K562 (cell line): ENCODE measurements around the gene MRPL38. TPM values are rescaled to one million over a fixed set of nuclear protein-coding genes. Genes with fewer than 3 reads are reported as not detected.

Source experiments
- CBX1 ChIP-seq: sonication (generic); IDR thresholded peaks from 2 replicates; pipeline ENCODE4 v1.6.1; 2016; ENCODE audit warnings: antibody characterized with exemption, low read depth, mild to moderate bottlenecking
- ELF2 ChIP-seq: fragments of 250-450 bp; sonication (Bioruptor Pico); IDR thresholded peaks from 2 replicates; pipeline ENCODE4 v1.5.0; 2021; ENCODE audit warnings: mild to moderate bottlenecking
- HDAC2 ChIP-seq: fragments of 450-650 bp; IDR thresholded peaks from 2 replicates; pipeline ENCODE4 v1.6.1; 2016; ENCODE audit warnings: mild to moderate bottlenecking
- HDGF ChIP-seq: fragments of 450-650 bp; IDR thresholded peaks from 2 replicates; pipeline ENCODE4 v1.6.1; 2016
- HNRNPL ChIP-seq: fragments of 200-400 bp; formaldehyde crosslinking; IDR thresholded peaks from 2 replicates; pipeline ENCODE4 v1.6.1; 2017; ENCODE audit warnings: low read depth, mild to moderate bottlenecking, low read length
- HNRNPLL ChIP-seq: fragments of 200-400 bp; formaldehyde crosslinking; IDR thresholded peaks from 2 replicates; pipeline ENCODE4 v1.6.1; 2017; ENCODE audit warnings: low read length, low read depth, mild to moderate bottlenecking; ENCODE audit not compliant: poor library complexity, severe bottlenecking
- HSF4 ChIP-seq: fragments of 250-450 bp; sonication (Bioruptor Pico); IDR thresholded peaks from 2 replicates; pipeline ENCODE4 v2.1.2; 2022; ENCODE audit warnings: mild to moderate bottlenecking, moderate library complexity, borderline replicate concordance
- PCBP1 ChIP-seq: fragments of 200-400 bp; formaldehyde crosslinking; IDR thresholded peaks from 2 replicates; pipeline ENCODE4 v1.6.1; 2018; ENCODE audit warnings: mild to moderate bottlenecking, low read depth, low read length; ENCODE audit not compliant: poor library complexity, severe bottlenecking
- ZNF274 ChIP-seq: IDR thresholded peaks from 2 replicates; pipeline ENCODE4 v1.6.1; 2011; ENCODE audit warnings: low read depth, mild to moderate bottlenecking, low read length, moderate library complexity, borderline replicate concordance
- polyA plus RNA-seq, 8 experiments: library from polyadenylated mRNA; depleted of rRNA in 4 of 8; stranded (reverse) in 5 of 8; unstranded in 3 of 8; fragments of >200 nt; fragmentation: Nextera tagmentation in 2 of 8; fragmentation: Illumina TruSeq in 1 of 8; extraction: Ambion mirVana in 2 of 8; extraction: Trizol in 1 of 8; gene quantifications; 2 replicates each; pipeline versions ENCODE4 v1.2.1 to v1.2.3, GENCODE V29; 2011 to 2014; ENCODE audit warnings: inconsistent platforms in 1 of 8, missing spikeins in 1 of 8
- total RNA-seq, 7 experiments: library from RNA; depleted of rRNA in 6 of 7; stranded (reverse); fragments of >200 nt in 6 of 7; fragmentation: Illumina TruSeq in 2 of 7; extraction: Trizol in 2 of 7; gene quantifications; 2 replicates each; pipeline versions ENCODE4 v1.2.1 to v1.2.3, GENCODE V29; 2011 to 2021; ENCODE audit warnings: low replicate concordance in 1 of 7
- TF ChIP-seq, protein P1 (sequence below): fragments of 450-650 bp; IDR thresholded peaks from 2 replicates; pipeline ENCODE4 v1.6.1; 2017; ENCODE audit warnings: antibody characterized with exemption, mild to moderate bottlenecking
- TF ChIP-seq, protein P2 (sequence below), 2 experiments: fragments of 450-650 bp; conservative IDR thresholded peaks; 2 replicates each; pipeline ENCODE4 v1.6.1; 2017; ENCODE audit warnings: mild to moderate bottlenecking in 2 of 2, moderate library complexity in 2 of 2
- TF ChIP-seq, protein P3 (sequence below), 2 experiments: fragments of 450-650 bp in 1 of 2; IDR thresholded peaks; 2 replicates each; pipeline ENCODE4 v1.6.1; 2011 to 2017; ENCODE audit warnings: low read depth in 2 of 2, antibody characterized with exemption in 1 of 2, borderline replicate concordance in 1 of 2, low read length in 1 of 2, mild to moderate bottlenecking in 1 of 2, mixed read lengths in 1 of 2; ENCODE audit not compliant: control insufficient read depth in 1 of 2
- TF ChIP-seq, protein P4 (sequence below): sonication (generic); formaldehyde crosslinking; IDR thresholded peaks from 2 replicates; pipeline ENCODE4 v1.8.1; 2023; ENCODE audit warnings: mild to moderate bottlenecking, missing genetic modification reagents
- TF ChIP-seq, protein P5 (sequence below), 3 experiments: IDR thresholded peaks in 2 of 3; conservative IDR thresholded peaks in 1 of 3; 2 replicates each; pipeline ENCODE4 v1.5.1; 2011 to 2012; ENCODE audit warnings: low read length in 3 of 3, mild to moderate bottlenecking in 3 of 3, control low read depth in 2 of 3, improper control_type of control experiment in 1 of 3, inconsistent platforms in 1 of 3, low read depth in 1 of 3, mixed read lengths in 1 of 3, moderate library complexity in 1 of 3; ENCODE audit not compliant: insufficient read depth in 2 of 3

Gene MRPL38
- total and polyA plus RNA-seq, 9 of the 15 experiments (the other 6 are each of a cell fraction or from before 2014, with no cell fraction given), result 4.5 to 154 (median 48.5) TPM

DNA sequence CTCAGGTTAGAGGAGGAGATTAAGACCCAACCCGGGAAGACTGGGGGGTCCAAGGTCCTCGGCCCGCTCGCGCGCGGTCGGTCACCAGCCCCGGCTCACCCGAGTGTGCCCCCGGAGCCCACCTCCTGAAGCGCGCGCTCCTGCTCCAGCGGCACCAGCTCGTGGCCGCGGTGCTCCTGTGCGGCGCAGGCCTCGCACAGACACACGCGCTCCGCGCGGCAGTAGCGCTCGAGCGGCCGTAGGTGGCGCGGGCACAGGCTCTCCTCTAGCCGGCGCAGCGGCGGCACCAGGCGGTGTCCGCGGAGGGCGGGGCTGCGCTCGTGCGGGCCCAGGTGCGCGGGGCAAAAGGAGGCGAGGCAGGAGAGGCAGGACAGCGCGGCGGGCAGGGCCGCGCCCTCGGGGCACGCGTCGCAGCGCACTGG, 26.9 kb downstream of the MRPL38 start (continued):
- TF ChIP-seq, protein P1, sequence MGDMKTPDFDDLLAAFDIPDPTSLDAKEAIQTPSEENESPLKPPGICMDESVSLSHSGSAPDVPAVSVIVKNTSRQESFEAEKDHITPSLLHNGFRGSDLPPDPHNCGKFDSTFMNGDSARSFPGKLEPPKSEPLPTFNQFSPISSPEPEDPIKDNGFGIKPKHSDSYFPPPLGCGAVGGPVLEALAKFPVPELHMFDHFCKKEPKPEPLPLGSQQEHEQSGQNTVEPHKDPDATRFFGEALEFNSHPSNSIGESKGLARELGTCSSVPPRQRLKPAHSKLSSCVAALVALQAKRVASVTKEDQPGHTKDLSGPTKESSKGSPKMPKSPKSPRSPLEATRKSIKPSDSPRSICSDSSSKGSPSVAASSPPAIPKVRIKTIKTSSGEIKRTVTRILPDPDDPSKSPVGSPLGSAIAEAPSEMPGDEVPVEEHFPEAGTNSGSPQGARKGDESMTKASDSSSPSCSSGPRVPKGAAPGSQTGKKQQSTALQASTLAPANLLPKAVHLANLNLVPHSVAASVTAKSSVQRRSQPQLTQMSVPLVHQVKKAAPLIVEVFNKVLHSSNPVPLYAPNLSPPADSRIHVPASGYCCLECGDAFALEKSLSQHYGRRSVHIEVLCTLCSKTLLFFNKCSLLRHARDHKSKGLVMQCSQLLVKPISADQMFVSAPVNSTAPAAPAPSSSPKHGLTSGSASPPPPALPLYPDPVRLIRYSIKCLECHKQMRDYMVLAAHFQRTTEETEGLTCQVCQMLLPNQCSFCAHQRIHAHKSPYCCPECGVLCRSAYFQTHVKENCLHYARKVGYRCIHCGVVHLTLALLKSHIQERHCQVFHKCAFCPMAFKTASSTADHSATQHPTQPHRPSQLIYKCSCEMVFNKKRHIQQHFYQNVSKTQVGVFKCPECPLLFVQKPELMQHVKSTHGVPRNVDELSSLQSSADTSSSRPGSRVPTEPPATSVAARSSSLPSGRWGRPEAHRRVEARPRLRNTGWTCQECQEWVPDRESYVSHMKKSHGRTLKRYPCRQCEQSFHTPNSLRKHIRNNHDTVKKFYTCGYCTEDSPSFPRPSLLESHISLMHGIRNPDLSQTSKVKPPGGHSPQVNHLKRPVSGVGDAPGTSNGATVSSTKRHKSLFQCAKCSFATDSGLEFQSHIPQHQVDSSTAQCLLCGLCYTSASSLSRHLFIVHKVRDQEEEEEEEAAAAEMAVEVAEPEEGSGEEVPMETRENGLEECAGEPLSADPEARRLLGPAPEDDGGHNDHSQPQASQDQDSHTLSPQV, result peak; percentile 18; the same call in 1 of the 2 replicates
- TF ChIP-seq HSF4 (CRISPR knock-in tag) (no peak), HDGF (no peak), ZNF274 (no peak), HNRNPLL (peak; percentile 80), HDAC2 (no peak), PCBP1 (peak; percentile 60), CBX1 (0 out of 2 replicates have a peak, but pooled peaks have one; percentile 13), HNRNPL (peak; percentile 77), ELF2 (no peak)
- TF ChIP-seq, protein P2, sequence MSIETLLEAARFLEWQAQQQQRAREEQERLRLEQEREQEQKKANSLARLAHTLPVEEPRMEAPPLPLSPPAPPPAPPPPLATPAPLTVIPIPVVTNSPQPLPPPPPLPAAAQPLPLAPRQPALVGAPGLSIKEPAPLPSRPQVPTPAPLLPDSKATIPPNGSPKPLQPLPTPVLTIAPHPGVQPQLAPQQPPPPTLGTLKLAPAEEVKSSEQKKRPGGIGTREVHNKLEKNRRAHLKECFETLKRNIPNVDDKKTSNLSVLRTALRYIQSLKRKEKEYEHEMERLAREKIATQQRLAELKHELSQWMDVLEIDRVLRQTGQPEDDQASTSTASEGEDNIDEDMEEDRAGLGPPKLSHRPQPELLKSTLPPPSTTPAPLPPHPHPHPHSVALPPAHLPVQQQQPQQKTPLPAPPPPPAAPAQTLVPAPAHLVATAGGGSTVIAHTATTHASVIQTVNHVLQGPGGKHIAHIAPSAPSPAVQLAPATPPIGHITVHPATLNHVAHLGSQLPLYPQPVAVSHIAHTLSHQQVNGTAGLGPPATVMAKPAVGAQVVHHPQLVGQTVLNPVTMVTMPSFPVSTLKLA (conservative IDR thresholded peaks at IDR 0.05), result no peak
- TF ChIP-seq, protein P3, sequence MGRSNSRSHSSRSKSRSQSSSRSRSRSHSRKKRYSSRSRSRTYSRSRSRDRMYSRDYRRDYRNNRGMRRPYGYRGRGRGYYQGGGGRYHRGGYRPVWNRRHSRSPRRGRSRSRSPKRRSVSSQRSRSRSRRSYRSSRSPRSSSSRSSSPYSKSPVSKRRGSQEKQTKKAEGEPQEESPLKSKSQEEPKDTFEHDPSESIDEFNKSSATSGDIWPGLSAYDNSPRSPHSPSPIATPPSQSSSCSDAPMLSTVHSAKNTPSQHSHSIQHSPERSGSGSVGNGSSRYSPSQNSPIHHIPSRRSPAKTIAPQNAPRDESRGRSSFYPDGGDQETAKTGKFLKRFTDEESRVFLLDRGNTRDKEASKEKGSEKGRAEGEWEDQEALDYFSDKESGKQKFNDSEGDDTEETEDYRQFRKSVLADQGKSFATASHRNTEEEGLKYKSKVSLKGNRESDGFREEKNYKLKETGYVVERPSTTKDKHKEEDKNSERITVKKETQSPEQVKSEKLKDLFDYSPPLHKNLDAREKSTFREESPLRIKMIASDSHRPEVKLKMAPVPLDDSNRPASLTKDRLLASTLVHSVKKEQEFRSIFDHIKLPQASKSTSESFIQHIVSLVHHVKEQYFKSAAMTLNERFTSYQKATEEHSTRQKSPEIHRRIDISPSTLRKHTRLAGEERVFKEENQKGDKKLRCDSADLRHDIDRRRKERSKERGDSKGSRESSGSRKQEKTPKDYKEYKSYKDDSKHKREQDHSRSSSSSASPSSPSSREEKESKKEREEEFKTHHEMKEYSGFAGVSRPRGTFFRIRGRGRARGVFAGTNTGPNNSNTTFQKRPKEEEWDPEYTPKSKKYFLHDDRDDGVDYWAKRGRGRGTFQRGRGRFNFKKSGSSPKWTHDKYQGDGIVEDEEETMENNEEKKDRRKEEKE (IDR thresholded peaks at IDR 0.05; ENCODE audit: borderline replicate concordance in 1 of 2, control insufficient read depth in 1 of 2, low read depth in 2 of 2, low read length in 1 of 2), result no peak
- TF ChIP-seq, protein P4, sequence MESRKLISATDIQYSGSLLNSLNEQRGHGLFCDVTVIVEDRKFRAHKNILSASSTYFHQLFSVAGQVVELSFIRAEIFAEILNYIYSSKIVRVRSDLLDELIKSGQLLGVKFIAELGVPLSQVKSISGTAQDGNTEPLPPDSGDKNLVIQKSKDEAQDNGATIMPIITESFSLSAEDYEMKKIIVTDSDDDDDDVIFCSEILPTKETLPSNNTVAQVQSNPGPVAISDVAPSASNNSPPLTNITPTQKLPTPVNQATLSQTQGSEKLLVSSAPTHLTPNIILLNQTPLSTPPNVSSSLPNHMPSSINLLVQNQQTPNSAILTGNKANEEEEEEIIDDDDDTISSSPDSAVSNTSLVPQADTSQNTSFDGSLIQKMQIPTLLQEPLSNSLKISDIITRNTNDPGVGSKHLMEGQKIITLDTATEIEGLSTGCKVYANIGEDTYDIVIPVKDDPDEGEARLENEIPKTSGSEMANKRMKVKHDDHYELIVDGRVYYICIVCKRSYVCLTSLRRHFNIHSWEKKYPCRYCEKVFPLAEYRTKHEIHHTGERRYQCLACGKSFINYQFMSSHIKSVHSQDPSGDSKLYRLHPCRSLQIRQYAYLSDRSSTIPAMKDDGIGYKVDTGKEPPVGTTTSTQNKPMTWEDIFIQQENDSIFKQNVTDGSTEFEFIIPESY (CRISPR knock-in tag), result peak; percentile 98
- TF ChIP-seq, protein P5, sequence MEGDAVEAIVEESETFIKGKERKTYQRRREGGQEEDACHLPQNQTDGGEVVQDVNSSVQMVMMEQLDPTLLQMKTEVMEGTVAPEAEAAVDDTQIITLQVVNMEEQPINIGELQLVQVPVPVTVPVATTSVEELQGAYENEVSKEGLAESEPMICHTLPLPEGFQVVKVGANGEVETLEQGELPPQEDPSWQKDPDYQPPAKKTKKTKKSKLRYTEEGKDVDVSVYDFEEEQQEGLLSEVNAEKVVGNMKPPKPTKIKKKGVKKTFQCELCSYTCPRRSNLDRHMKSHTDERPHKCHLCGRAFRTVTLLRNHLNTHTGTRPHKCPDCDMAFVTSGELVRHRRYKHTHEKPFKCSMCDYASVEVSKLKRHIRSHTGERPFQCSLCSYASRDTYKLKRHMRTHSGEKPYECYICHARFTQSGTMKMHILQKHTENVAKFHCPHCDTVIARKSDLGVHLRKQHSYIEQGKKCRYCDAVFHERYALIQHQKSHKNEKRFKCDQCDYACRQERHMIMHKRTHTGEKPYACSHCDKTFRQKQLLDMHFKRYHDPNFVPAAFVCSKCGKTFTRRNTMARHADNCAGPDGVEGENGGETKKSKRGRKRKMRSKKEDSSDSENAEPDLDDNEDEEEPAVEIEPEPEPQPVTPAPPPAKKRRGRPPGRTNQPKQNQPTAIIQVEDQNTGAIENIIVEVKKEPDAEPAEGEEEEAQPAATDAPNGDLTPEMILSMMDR (IDR thresholded peaks at IDR 0.05 in 2 of 3, conservative IDR thresholded peaks at IDR 0.05 in 1 of 3; ENCODE audit: insufficient read depth in 2 of 3, low read depth in 1 of 3, low read length in 3 of 3), result peak in 2 of 3 experiments; percentile 46 to 69; a peak in 4 of 6 replicates
